Type B pancreatic cell (in vitro differentiated cells): Measurements from ENCODE around the gene UNC13A. TPM values are rescaled to one million over a fixed set of nuclear protein-coding genes. Genes with fewer than 3 reads are reported as not detected.

Experiments used
- DNase-seq: peaks from one replicate; pipeline ENCODE4 v3.0.0; 2021; ENCODE audit warnings: mixed read lengths; ENCODE audit not compliant: unreplicated experiment; ENCODE audit errors: extremely low spot score
- H3K27ac Mint-ChIP-seq: 2 replicates; pipeline ENCODE4 v1.8.0; 2021; ENCODE audit warnings: mild to moderate bottlenecking, mixed read lengths
- H3K27me3 Mint-ChIP-seq: 2 replicates; pipeline ENCODE4 v1.8.0; 2021; ENCODE audit warnings: mixed read lengths
- H3K36me3 Mint-ChIP-seq: 2 replicates; pipeline ENCODE4 v1.8.0; 2021; ENCODE audit warnings: mixed read lengths
- H3K4me1 Mint-ChIP-seq: one replicate; pipeline ENCODE4 v1.8.0; 2021; ENCODE audit warnings: mixed read lengths; ENCODE audit not compliant: unreplicated experiment
- H3K4me3 Mint-ChIP-seq: 2 replicates; pipeline ENCODE4 v1.8.0; 2021; ENCODE audit warnings: mild to moderate bottlenecking, mixed read lengths
- H3K9me3 Mint-ChIP-seq: 2 replicates; pipeline ENCODE4 v1.8.0; 2021; ENCODE audit warnings: mixed read lengths
- CTCF ChIP-seq: fragments of 200-600 bp; sonication (generic); conservative IDR thresholded peaks from 2 replicates; pipeline ENCODE4 v1.5.0; 2021; ENCODE audit warnings: antibody characterized with exemption, mild to moderate bottlenecking
- total RNA-seq: library from RNA; stranded (reverse); gene quantifications from 2 replicates; pipeline ENCODE4 v1.2.1, GENCODE V29; 2021; ENCODE audit warnings: low replicate concordance

UNC13A gene
- total RNA-seq, 1 donor from 2014 or later = 4.3 TPM

GRCh38 chr19:17562097-17562496, 126.1 kb downstream of the UNC13A start:
- H3K4me3 Mint-ChIP-seq = no peak overlapping the region
- H3K4me1 Mint-ChIP-seq = no peaks in the 10 kb centered on the region
- no peaks in the 10 kb centered on the region for H3K9me3 Mint-ChIP-seq
- TF ChIP-seq CTCF = no peak
- peaks cover 6% of the 10 kb centered on the region for H3K36me3 Mint-ChIP-seq
- no peaks in the 10 kb centered on the region for H3K27me3 Mint-ChIP-seq
- no peak for DNase-seq
- no peak overlapping the region for H3K27ac Mint-ChIP-seq

DNA sequence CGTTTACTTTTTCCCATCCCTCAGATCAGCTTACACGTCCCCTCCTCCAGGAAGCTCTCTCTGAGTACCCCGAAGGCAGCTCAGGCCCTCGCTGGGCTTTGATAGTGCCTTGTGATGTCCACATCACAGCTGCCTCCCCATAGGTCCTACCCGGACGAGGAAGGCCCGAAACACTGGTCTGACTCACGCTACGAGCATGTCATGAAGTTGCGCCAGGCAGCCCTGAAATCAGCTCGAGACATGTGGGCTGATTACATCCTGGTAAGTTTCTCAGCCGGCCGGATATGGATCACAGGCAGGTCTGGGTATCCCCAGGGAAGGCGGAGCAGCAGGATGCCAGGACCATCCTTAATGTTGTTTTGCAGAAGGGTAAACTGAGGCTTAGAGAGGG, 128.0 kb downstream of the UNC13A start:
- TF ChIP-seq CTCF = no peak
- no peak overlapping the region for H3K27ac Mint-ChIP-seq
- no peaks in the 10 kb centered on the region for H3K27me3 Mint-ChIP-seq
- no peaks in the 10 kb centered on the region for H3K9me3 Mint-ChIP-seq
- H3K36me3 Mint-ChIP-seq = peaks cover 6% of the 10 kb centered on the region
- no peak overlapping the region for H3K4me3 Mint-ChIP-seq
- no peaks in the 10 kb centered on the region for H3K4me1 Mint-ChIP-seq
- no peak for DNase-seq

DNA sequence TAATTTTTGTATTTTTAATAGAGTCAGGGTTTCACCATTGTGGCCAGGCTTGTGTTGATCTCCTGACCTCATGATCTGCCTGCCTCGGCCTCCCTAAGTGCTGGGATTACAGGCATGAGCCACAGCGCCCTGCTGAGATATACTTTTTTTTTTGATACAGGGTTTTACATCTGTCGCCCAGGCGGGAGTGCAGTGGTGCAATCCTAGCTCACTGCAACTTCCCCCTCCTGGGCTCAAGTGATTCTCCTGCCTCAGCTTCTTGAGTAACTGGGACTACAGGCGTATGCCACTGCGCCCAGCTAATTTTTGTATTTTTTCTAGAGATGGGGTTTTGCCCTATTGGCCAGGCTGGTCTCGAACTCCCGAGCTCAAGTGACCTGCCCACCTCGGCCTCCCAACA, 130.7 kb downstream of the UNC13A start:
- Mint-ChIP-seq H3K36me3 (peaks cover 6% of the 10 kb centered on the region), H3K27ac (no peak overlapping the region), H3K4me1 (peaks cover 8% of the 10 kb centered on the region), H3K27me3 (no peaks in the 10 kb centered on the region), H3K4me3 (peak overlapping the region; percentile 47), H3K9me3 (no peaks in the 10 kb centered on the region)
- no peak for TF ChIP-seq CTCF
- no peak for DNase-seq

- peaks cover 6% of the 10 kb centered on the region for H3K36me3 Mint-ChIP-seq
- DNase-seq = no peak
- no peaks in the 10 kb centered on the region for H3K9me3 Mint-ChIP-seq
- TF ChIP-seq CTCF = no peak
- peaks cover 8% of the 10 kb centered on the region for H3K4me1 Mint-ChIP-seq
- no peaks in the 10 kb centered on the region for H3K27me3 Mint-ChIP-seq
- H3K4me3 Mint-ChIP-seq = peak overlapping the region; percentile 86
- H3K27ac Mint-ChIP-seq = no peak overlapping the region
Measured at GRCh38 chr19:17556995-17557394, 131.2 kb downstream of the UNC13A start.

DNA sequence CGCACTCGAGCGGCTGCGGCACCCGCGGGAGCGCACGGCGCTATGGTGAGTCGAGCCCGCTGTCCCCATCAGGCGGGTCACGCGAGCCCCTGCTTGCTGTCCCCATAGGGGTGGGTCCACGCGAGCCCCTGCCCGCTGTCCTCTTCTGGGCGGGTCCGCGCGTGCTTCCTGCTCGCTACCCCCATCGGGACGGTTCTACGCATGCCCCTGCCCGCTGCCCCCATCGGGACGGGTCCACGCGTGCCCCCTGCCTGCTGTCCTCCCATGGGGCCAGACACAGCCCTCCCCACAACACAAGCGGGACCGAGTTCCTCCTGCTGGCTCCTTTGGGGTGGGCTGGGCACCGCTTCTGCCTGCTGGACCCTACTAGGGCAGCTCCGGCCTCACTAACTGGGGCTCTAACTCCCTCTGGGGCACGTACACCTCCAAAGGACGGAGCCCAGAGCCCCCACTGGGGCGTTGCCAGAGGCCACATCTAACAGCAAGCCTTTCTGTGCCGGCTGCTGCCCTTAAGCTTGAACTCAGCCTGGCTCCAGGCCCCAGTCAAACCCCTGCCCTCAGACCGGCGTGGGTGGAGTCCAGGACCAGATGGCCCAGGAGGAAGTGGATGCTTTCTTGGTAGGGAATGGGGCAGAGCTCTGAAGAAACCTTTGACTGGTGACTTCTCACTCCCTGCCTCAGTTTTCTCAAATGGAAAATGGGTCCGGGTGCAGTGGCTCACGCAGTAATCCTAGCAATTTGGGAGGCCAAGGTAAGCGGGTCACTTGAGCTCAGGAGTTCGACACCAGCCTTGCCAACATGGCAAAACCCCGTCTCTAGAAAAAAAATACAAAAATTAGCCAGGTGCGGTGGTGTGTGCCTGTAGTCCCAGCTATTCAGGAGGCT, 132.0 kb downstream of the UNC13A start:
- no peak for DNase-seq
- Mint-ChIP-seq H3K4me1 (peaks cover 8% of the 10 kb centered on the region), H3K36me3 (peaks cover 6% of the 10 kb centered on the region)

More for the DNA sequence above, 132.0 kb downstream of the UNC13A start:
- H3K4me3 Mint-ChIP-seq = peak overlapping the region; percentile 86
- H3K27me3 Mint-ChIP-seq = no peaks in the 10 kb centered on the region
- peak; percentile 12 for TF ChIP-seq CTCF
- H3K9me3 Mint-ChIP-seq = no peaks in the 10 kb centered on the region
- peak overlapping the region; percentile 34 for H3K27ac Mint-ChIP-seq
